Measurements from ENCODE around the gene TNFAIP8L2. TPM values are rescaled to one million over a fixed set of nuclear protein-coding genes. Genes with fewer than 3 reads are reported as not detected.

Gene TNFAIP8L2
- total and polyA plus RNA-seq, 4 donors, result 3.4 to 31.8 (median 19.0) TPM

- H3K4me3 ChIP-seq, result no peak overlapping the region
- H3K4me1 ChIP-seq (ENCODE audit: control insufficient read depth in 5 of 5, insufficient read depth in 5 of 5, low read length in 5 of 5), result peaks cover 0 to 21% (median 0%) of the 10 kb centered on the region in 5 donors
- no peak for DNase-seq
- TF ChIP-seq CTCF (IDR thresholded peaks at IDR 0.05; ENCODE audit: control extremely low read depth, extremely low read depth), result no peak
- peaks cover 0 to 36% (median 8%) of the 10 kb centered on the region in 4 donors for H3K36me3 ChIP-seq (ENCODE audit: control insufficient read depth in 4 of 4, insufficient read depth in 4 of 4, low read length in 4 of 4)
- H3K27ac ChIP-seq (ENCODE audit: low read depth in 1 of 2, low read length in 1 of 2), result no peak overlapping the region
- H3K9me3 ChIP-seq (ENCODE audit: control insufficient read depth in 4 of 4, insufficient read depth in 3 of 4, low read length in 3 of 4), result no peaks in the 10 kb centered on the region
- 87 to 97% methylated on average over 3 of the region's 3 CpGs for WGBS, 2 donors
- H3K27me3 ChIP-seq (ENCODE audit: control insufficient read depth in 3 of 3, insufficient read depth in 3 of 3, low read length in 2 of 3), result no peaks in the 10 kb centered on the region
- H3K9ac ChIP-seq (ENCODE audit: insufficient read depth in 1 of 2, low read length in 2 of 2), result no peak overlapping the region
- ATAC-seq (ENCODE audit: insufficient read depth, low FRiP score), result no peak
These were observed 22.1 kb upstream of the TNFAIP8L2 start for GRCh38 chr1:151134396-151134795.

GRCh38 chr1:151134991-151135390 is 21.5 kb upstream of the TNFAIP8L2 start:
- Histone ChIP-seq H3K27me3 (ENCODE audit: control insufficient read depth in 3 of 3, insufficient read depth in 3 of 3, low read length in 2 of 3) (no peaks in the 10 kb centered on the region), H3K4me3 (no peak overlapping the region), H3K4me1 (ENCODE audit: control insufficient read depth in 5 of 5, insufficient read depth in 5 of 5, low read length in 5 of 5) (peaks cover 0 to 21% (median 0%) of the 10 kb centered on the region in 5 donors), H3K9me3 (ENCODE audit: control insufficient read depth in 4 of 4, insufficient read depth in 3 of 4, low read length in 3 of 4) (no peaks in the 10 kb centered on the region), H3K36me3 (ENCODE audit: control insufficient read depth in 4 of 4, insufficient read depth in 4 of 4, low read length in 4 of 4) (peaks cover 0 to 36% (median 9%) of the 10 kb centered on the region in 4 donors), H3K9ac (ENCODE audit: insufficient read depth in 1 of 2, low read length in 2 of 2) (no peak overlapping the region), H3K27ac (ENCODE audit: low read depth in 1 of 2, low read length in 1 of 2) (no peak overlapping the region)
- no peak for TF ChIP-seq CTCF (IDR thresholded peaks at IDR 0.05; ENCODE audit: control extremely low read depth, extremely low read depth)
- no peak for DNase-seq
- ATAC-seq (ENCODE audit: insufficient read depth, low FRiP score), result no peak
- 95 to 97% methylated on average over 6 to 7 of the region's 7 CpGs for whole genome bisulfite sequencing, 2 donors

- peaks cover 0 to 36% (median 11%) of the 10 kb centered on the region in 4 donors for H3K36me3 ChIP-seq (ENCODE audit: control insufficient read depth in 4 of 4, insufficient read depth in 4 of 4, low read length in 4 of 4)
- ATAC-seq (ENCODE audit: insufficient read depth, low FRiP score) (no peak), DNase-seq (no peak)
- no peak overlapping the region for H3K9ac ChIP-seq (ENCODE audit: insufficient read depth in 1 of 2, low read length in 2 of 2)
- no peak overlapping the region for H3K4me3 ChIP-seq
- H3K27me3 ChIP-seq (ENCODE audit: control insufficient read depth in 3 of 3, insufficient read depth in 3 of 3, low read length in 2 of 3), result no peaks in the 10 kb centered on the region
- WGBS, 2 donors, result 93 to 95% methylated on average over 11 to 12 of the region's 12 CpGs
- TF ChIP-seq CTCF (IDR thresholded peaks at IDR 0.05; ENCODE audit: control extremely low read depth, extremely low read depth), result no peak
- peaks cover 0 to 17% (median 0%) of the 10 kb centered on the region in 5 donors for H3K4me1 ChIP-seq (ENCODE audit: control insufficient read depth in 5 of 5, insufficient read depth in 5 of 5, low read length in 5 of 5)
- no peaks in the 10 kb centered on the region for H3K9me3 ChIP-seq (ENCODE audit: control insufficient read depth in 4 of 4, insufficient read depth in 3 of 4, low read length in 3 of 4)
- no peak overlapping the region for H3K27ac ChIP-seq (ENCODE audit: low read depth in 1 of 2, low read length in 1 of 2)
These were observed 20.7 kb upstream of the TNFAIP8L2 start for GRCh38 chr1:151135433-151136385.

Measured in lung (tissue), 12 donors.